K562 (cell line): ENCODE data around the gene CD300C. TPM values are rescaled to one million over a fixed set of nuclear protein-coding genes. Genes with fewer than 3 reads are reported as not detected.

Experiments used
- ATAC-seq: fragments of 200-7000 bp; cut with Tn5 transposase; 3 replicates; pipeline ENCODE4 v1.9.1; 2020; ENCODE audit warnings: moderate library complexity
- BruUV-seq: library from RNA; stranded (reverse); fragments of 400-500 nt; replicated peaks from 2 replicates; lab custom pipeline; 2021; lab: Mats Ljungman, UMichigan
- CTCF ChIA-PET: fragments of 300-600 bp; formaldehyde crosslinking; extraction: SDS; loops from one replicate; lab custom pipeline; 2021; ENCODE audit warnings: low intra/inter-chr PET ratio; lab: Yijun Ruan, JAX
- POLR2A ChIA-PET: fragments of 300-600, 350-650 bp; sonication (Branson Sonifier 250); formaldehyde crosslinking; extraction: SDS; loops from one replicate; lab custom pipeline; 2021; ENCODE audit warnings: antibody characterized with exemption, inconsistent platforms; lab: Yijun Ruan, JAX
- DNase-seq, 4 experiments: peaks; one replicate each; pipeline versions ENCODE4 v3.0.0 to v3.0.0-alpha.2; 2011 to 2018; ENCODE audit warnings: low spot score in 3 of 4, mixed read lengths in 3 of 4; ENCODE audit errors: extremely low read depth in 1 of 4
- FAIRE-seq: peaks from 2 replicates; lab custom pipeline; 2011; peaks lifted over from hg19 to GRCh38; lab: Jason Lieb, UNC
- H2AFZ ChIP-seq: 2 replicates; pipeline ENCODE4 v1.6.0; 2011; ENCODE audit warnings: low read depth, low read length, control low read depth, inconsistent platforms
- H3K27ac ChIP-seq: fragments of 200-600 bp; 3 replicates; pipeline ENCODE4 v1.8.0; 2011; ENCODE audit warnings: low read depth, mild to moderate bottlenecking, control low read depth, inconsistent platforms, low read length, moderate library complexity, mixed read lengths; ENCODE audit errors: extremely low read depth
- H3K27me3 ChIP-seq, 2 experiments: fragments of 300-600 bp in 1 of 2; 2 replicates in 1 of 2; 3 replicates in 1 of 2; pipeline versions ENCODE4 v1.6.0 to v1.8.0; 2011; ENCODE audit warnings: inconsistent platforms in 2 of 2, low read length in 2 of 2, mild to moderate bottlenecking in 1 of 2, mixed read lengths in 1 of 2, moderate library complexity in 1 of 2; ENCODE audit not compliant: control insufficient read depth in 2 of 2, insufficient read depth in 2 of 2
- H3K36me3 ChIP-seq: fragments of 300-600 bp; 3 replicates; pipeline ENCODE4 v1.8.0; 2011; ENCODE audit warnings: mild to moderate bottlenecking, low read length, inconsistent platforms; ENCODE audit not compliant: control insufficient read depth, insufficient read depth
- H3K4me1 ChIP-seq, 2 experiments: fragments of 200-600 bp in 1 of 2; replicated peaks in 1 of 2; 2 replicates in 1 of 2; 3 replicates in 1 of 2; pipeline versions ENCODE4 v1.5.1 to v1.8.0; 2011; ENCODE audit warnings: inconsistent platforms in 2 of 2, low read length in 2 of 2, mild to moderate bottlenecking in 1 of 2, mixed read lengths in 1 of 2, moderate library complexity in 1 of 2; ENCODE audit not compliant: control insufficient read depth in 2 of 2, insufficient read depth in 2 of 2
- H3K4me2 ChIP-seq: 2 replicates; pipeline ENCODE4 v1.6.1; 2011; ENCODE audit warnings: low read length, control low read depth, inconsistent platforms, mixed read lengths; ENCODE audit not compliant: insufficient read depth
- H3K4me3 ChIP-seq: fragments of 200-600 bp; sonication (generic), shearing (Covaris generic); 2 replicates; pipeline ENCODE4 v1.5.1; 2016; ENCODE audit warnings: control low read depth, inconsistent platforms
- H3K79me2 ChIP-seq: fragments of 200-600 bp; 3 replicates; pipeline ENCODE4 v1.8.0; 2011; ENCODE audit warnings: low read length, inconsistent platforms; ENCODE audit not compliant: control insufficient read depth, insufficient read depth
- H3K9ac ChIP-seq, 2 experiments: 2 replicates each; pipeline versions ENCODE4 v1.6.0 to v1.6.1; 2011; ENCODE audit warnings: low read depth in 2 of 2, low read length in 2 of 2, control low read depth in 1 of 2, inconsistent platforms in 1 of 2, mild to moderate bottlenecking in 1 of 2, mixed read lengths in 1 of 2; ENCODE audit not compliant: insufficient read depth in 1 of 2
- H3K9me1 ChIP-seq: one replicate; pipeline ENCODE4 v1.6.0; 2011; ENCODE audit warnings: inconsistent platforms, mild to moderate bottlenecking, low read length, moderate library complexity; ENCODE audit not compliant: control insufficient read depth, insufficient read depth
- H3K9me3 ChIP-seq: replicated peaks from 2 replicates; pipeline ENCODE4 v1.5.1; 2011; ENCODE audit warnings: low read depth, low read length, inconsistent platforms; ENCODE audit not compliant: control insufficient read depth, insufficient read depth
- H4K20me1 ChIP-seq: replicated peaks from 2 replicates; pipeline ENCODE4 v1.6.1; 2011; ENCODE audit warnings: low read length, inconsistent platforms, mixed read lengths; ENCODE audit not compliant: control insufficient read depth, insufficient read depth
- CBFA2T2 ChIP-seq: fragments of 450-650 bp; conservative IDR thresholded peaks from 2 replicates; pipeline ENCODE4 v1.6.1; 2017; ENCODE audit warnings: mild to moderate bottlenecking
- HLTF ChIP-seq: fragments of 450-650 bp; IDR thresholded peaks from 2 replicates; pipeline ENCODE4 v1.6.1; 2016
- KAT8 ChIP-seq: fragments of 450-650 bp; IDR thresholded peaks from 2 replicates; pipeline ENCODE4 v1.6.1; 2016; ENCODE audit warnings: low read depth, mild to moderate bottlenecking
- KLF13 ChIP-seq: fragments of 450-650 bp; IDR thresholded peaks from 2 replicates; pipeline ENCODE4 v1.6.1; 2016; ENCODE audit warnings: missing genetic modification characterization, low read depth, mild to moderate bottlenecking, missing compliant biosample characterization, moderate library complexity, borderline replicate concordance
- PCBP2 ChIP-seq: fragments of 200-400 bp; formaldehyde crosslinking; IDR thresholded peaks from 2 replicates; pipeline ENCODE4 v1.6.1; 2018; ENCODE audit warnings: low read length, low read depth, mild to moderate bottlenecking, moderate library complexity; ENCODE audit not compliant: poor library complexity, severe bottlenecking
- PTTG1 ChIP-seq: fragments of 450-650 bp; IDR thresholded peaks from 2 replicates; pipeline ENCODE4 v1.6.1; 2016; ENCODE audit warnings: low read depth, mild to moderate bottlenecking, missing genetic modification characterization, missing compliant biosample characterization
- SRSF7 ChIP-seq: fragments of 200-400 bp; formaldehyde crosslinking; optimal IDR thresholded peaks from 2 replicates; pipeline ENCODE3; 2017; ENCODE audit warnings: mild to moderate bottlenecking, low read depth, low read length
- TFAM ChIP-seq: fragments of 250-450 bp; sonication (Bioruptor Pico); conservative IDR thresholded peaks from 2 replicates; pipeline ENCODE4 v1.5.0; 2021; ENCODE audit warnings: mild to moderate bottlenecking, moderate library complexity
- U2AF1 ChIP-seq: fragments of 200-400 bp; formaldehyde crosslinking; optimal IDR thresholded peaks from 2 replicates; pipeline ENCODE3; 2017; ENCODE audit warnings: mild to moderate bottlenecking, low read depth, low read length, moderate library complexity
- ZC3H8 ChIP-seq: fragments of 450-650 bp; IDR thresholded peaks from 2 replicates; pipeline ENCODE4 v1.6.1; 2017
- ZFPM2 ChIP-seq: fragments of 250-450 bp; sonication (Bioruptor Pico); IDR thresholded peaks from 2 replicates; pipeline ENCODE4 v1.5.1; 2022; ENCODE audit warnings: mild to moderate bottlenecking
- ZNF239 ChIP-seq: fragments of 250-450 bp; sonication (Bioruptor Pico); IDR thresholded peaks from 2 replicates; pipeline ENCODE4 v1.4.0; 2020; ENCODE audit warnings: mild to moderate bottlenecking
- ZNF24 ChIP-seq: fragments of 450-650 bp; IDR thresholded peaks from 2 replicates; pipeline ENCODE4 v1.6.1; 2016
- ZNF444 ChIP-seq: fragments of 250-450 bp; sonication (Bioruptor Pico); IDR thresholded peaks from 2 replicates; pipeline ENCODE4 v1.4.0; 2020; ENCODE audit warnings: mild to moderate bottlenecking, moderate library complexity
- WGBS: fragments of 100-300 bp; shearing (Covaris generic); methylation state at CpG from one replicate; pipeline ENCODE4 v1.1.6; 2016; ENCODE audit warnings: low coverage, mixed read lengths; ENCODE audit not compliant: insufficient coverage; ENCODE audit errors: missing lambda C conversion rate; 5-methylcytosine and 5-hydroxymethylcytosine counted together
- in situ Hi-C: fragments of 300-500 bp; cut with MboI; formaldehyde crosslinking; loops from 4 replicates; pipeline ENCODE4 v1.15.0; 2018; ENCODE audit warnings: inconsistent platforms, mixed read lengths
- intact Hi-C: fragments of 100-400 bp; cut with micrococcal nuclease; formaldehyde crosslinking; loops from 2 replicates; pipeline ENCODE4 v1.14.2; 2022
- polyA plus RNA-seq, 8 experiments: library from polyadenylated mRNA; depleted of rRNA in 4 of 8; stranded (reverse) in 5 of 8; unstranded in 3 of 8; fragments of >200 nt; fragmentation: Nextera tagmentation in 2 of 8; fragmentation: Illumina TruSeq in 1 of 8; extraction: Ambion mirVana in 2 of 8; extraction: Trizol in 1 of 8; gene quantifications; 2 replicates each; pipeline versions ENCODE4 v1.2.1 to v1.2.3, GENCODE V29; 2011 to 2014; ENCODE audit warnings: inconsistent platforms in 1 of 8, missing spikeins in 1 of 8
- total RNA-seq, 7 experiments: library from RNA; depleted of rRNA in 6 of 7; stranded (reverse); fragments of >200 nt in 6 of 7; fragmentation: Illumina TruSeq in 2 of 7; extraction: Trizol in 2 of 7; gene quantifications; 2 replicates each; pipeline versions ENCODE4 v1.2.1 to v1.2.3, GENCODE V29; 2011 to 2021; ENCODE audit warnings: low replicate concordance in 1 of 7
- TF ChIP-seq, protein P1 (sequence below): fragments of 450-650 bp; IDR thresholded peaks from 2 replicates; pipeline ENCODE4 v1.6.1; 2016; ENCODE audit warnings: low read depth
- TF ChIP-seq, protein P2 (sequence below): sonication (generic); formaldehyde crosslinking; IDR thresholded peaks from 2 replicates; pipeline ENCODE4 v1.8.0; 2022; ENCODE audit warnings: mild to moderate bottlenecking, missing genetic modification reagents

Gene CD300C
- total and polyA plus RNA-seq, 9 of the 15 experiments (the other 6 are each of a cell fraction or from before 2014, with no cell fraction given), result 0.04 to 0.16 (median 0.07) TPM; not detected in 6

DNA sequence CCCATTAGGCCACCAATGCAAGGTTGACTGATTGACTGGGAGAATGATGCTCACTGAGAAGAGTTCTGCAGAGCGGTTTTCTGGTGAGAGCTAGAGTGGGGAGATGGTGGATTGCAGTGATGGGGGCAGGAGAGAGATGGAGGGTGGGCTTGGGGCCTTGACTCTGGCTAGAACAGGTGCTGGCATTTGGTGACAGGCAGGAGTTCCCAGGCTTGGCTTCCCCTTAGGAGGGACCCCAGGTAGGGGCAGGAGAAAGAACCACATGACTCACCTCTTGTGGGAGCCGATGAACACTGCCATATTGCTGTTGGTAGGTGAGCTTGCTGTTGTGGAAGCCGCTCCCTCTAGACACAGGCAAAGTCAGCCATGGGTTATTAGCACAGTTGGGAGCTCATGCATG, 22.6 kb downstream of the CD300C start:
- no peak overlapping the region for H3K4me3 ChIP-seq
- no peaks in the 10 kb centered on the region for H4K20me1 ChIP-seq
- no peaks in the 10 kb centered on the region for H3K79me2 ChIP-seq
- no peaks in the 10 kb centered on the region for H3K4me1 ChIP-seq
- BruUV-seq, result no TSS peak
- no peaks in the 10 kb centered on the region for H3K9me3 ChIP-seq
- in situ Hi-C loops, result no loop called here
- FAIRE-seq (no peak), ATAC-seq (no peak), DNase-seq (no peak)
- intact Hi-C loops, result no loop called here
- H3K36me3 ChIP-seq, result no peaks in the 10 kb centered on the region
- no peak overlapping the region for H3K27ac ChIP-seq
- CTCF ChIA-PET, result no interaction called here
- H3K9ac ChIP-seq, result no peak overlapping the region
- no peaks in the 10 kb centered on the region for H3K9me1 ChIP-seq
- POLR2A ChIA-PET, result no interaction called here
- no peak overlapping the region for H3K4me2 ChIP-seq
- no peak for TF ChIP-seq PTTG1 (tag)
- no peak for TF ChIP-seq HLTF
- no peak for TF ChIP-seq KAT8
- TF ChIP-seq ZFPM2 (CRISPR knock-in tag), result no peak
- TF ChIP-seq CBFA2T2, result no peak
- TF ChIP-seq ZC3H8, result no peak
- TF ChIP-seq KLF13 (tag), result no peak
- TF ChIP-seq U2AF1, result no peak
- TF ChIP-seq PCBP2, result no peak
- no peak for TF ChIP-seq ZNF239 (CRISPR knock-in tag)
- no peak for TF ChIP-seq ZNF444 (CRISPR knock-in tag)
- TF ChIP-seq, protein P1, sequence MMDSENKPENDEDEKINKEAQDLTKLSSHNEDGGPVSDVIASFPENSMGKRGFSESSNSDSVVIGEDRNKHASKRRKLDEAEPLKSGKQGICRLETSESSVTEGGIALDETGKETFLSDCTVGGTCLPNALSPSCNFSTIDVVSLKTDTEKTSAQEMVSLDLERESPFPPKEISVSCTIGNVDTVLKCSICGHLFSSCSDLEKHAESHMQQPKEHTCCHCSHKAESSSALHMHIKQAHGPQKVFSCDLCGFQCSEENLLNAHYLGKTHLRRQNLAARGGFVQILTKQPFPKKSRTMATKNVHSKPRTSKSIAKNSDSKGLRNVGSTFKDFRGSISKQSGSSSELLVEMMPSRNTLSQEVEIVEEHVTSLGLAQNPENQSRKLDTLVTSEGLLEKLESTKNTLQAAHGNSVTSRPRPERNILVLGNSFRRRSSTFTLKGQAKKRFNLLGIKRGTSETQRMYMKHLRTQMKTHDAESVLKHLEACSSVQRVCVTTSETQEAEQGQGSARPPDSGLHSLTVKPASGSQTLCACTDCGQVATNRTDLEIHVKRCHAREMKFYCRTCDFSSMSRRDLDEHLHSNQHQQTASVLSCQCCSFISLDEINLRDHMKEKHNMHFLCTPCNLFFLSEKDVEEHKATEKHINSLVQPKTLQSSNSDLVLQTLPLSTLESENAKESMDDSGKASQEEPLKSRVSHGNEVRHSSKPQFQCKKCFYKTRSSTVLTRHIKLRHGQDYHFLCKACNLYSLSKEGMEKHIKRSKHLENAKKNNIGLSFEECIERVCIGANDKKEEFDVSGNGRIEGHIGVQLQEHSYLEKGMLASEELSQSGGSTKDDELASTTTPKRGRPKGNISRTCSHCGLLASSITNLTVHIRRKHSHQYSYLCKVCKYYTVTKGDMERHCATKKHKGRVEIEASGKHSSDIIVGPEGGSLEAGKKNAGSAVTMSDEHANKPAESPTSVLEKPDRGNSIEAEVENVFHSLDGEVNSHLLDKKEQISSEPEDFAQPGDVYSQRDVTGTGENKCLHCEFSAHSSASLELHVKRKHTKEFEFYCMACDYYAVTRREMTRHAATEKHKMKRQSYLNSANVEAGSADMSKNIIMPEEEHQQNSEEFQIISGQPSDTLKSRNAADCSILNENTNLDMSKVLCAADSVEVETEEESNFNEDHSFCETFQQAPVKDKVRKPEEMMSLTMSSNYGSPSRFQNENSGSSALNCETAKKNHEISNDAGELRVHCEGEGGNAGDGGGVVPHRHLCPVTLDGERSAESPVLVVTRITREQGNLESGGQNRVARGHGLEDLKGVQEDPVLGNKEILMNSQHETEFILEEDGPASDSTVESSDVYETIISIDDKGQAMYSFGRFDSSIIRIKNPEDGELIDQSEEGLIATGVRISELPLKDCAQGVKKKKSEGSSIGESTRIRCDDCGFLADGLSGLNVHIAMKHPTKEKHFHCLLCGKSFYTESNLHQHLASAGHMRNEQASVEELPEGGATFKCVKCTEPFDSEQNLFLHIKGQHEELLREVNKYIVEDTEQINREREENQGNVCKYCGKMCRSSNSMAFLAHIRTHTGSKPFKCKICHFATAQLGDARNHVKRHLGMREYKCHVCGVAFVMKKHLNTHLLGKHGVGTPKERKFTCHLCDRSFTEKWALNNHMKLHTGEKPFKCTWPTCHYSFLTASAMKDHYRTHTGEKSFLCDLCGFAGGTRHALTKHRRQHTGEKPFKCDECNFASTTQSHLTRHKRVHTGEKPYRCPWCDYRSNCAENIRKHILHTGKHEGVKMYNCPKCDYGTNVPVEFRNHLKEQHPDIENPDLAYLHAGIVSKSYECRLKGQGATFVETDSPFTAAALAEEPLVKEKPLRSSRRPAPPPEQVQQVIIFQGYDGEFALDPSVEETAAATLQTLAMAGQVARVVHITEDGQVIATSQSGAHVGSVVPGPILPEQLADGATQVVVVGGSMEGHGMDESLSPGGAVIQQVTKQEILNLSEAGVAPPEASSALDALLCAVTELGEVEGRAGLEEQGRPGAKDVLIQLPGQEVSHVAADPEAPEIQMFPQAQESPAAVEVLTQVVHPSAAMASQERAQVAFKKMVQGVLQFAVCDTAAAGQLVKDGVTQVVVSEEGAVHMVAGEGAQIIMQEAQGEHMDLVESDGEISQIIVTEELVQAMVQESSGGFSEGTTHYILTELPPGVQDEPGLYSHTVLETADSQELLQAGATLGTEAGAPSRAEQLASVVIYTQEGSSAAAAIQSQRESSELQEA, result no peak
- TF ChIP-seq, protein P2, sequence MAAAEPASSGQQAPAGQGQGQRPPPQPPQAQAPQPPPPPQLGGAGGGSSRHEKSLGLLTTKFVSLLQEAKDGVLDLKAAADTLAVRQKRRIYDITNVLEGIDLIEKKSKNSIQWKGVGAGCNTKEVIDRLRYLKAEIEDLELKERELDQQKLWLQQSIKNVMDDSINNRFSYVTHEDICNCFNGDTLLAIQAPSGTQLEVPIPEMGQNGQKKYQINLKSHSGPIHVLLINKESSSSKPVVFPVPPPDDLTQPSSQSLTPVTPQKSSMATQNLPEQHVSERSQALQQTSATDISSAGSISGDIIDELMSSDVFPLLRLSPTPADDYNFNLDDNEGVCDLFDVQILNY, result no peak
- no peak for TF ChIP-seq ZNF24
- TF ChIP-seq TFAM (CRISPR knock-in tag), result no peak
- no peak for TF ChIP-seq SRSF7
- no peak overlapping the region for H2AFZ ChIP-seq
- H3K27me3 ChIP-seq, result peaks cover 15 to 63% of the 10 kb centered on the region in 2 experiments; a peak in 3 of 5 replicates
- 3% methylated on average over 3 of the region's 3 CpGs for WGBS
